AG09319 (cell line): ENCODE data around the gene LIN9.

Experiments used
- DNase-seq: peaks from one replicate; pipeline ENCODE4 v3.0.0-alpha.2; 2010; ENCODE audit warnings: low read depth; ENCODE audit errors: extremely low read depth
- TF ChIP-seq, protein P1 (sequence below): IDR thresholded peaks from 2 replicates; pipeline ENCODE4 v1.5.1; 2011; ENCODE audit warnings: low read depth, mild to moderate bottlenecking, inconsistent platforms, low read length, moderate library complexity

LIN9 gene

DNA sequence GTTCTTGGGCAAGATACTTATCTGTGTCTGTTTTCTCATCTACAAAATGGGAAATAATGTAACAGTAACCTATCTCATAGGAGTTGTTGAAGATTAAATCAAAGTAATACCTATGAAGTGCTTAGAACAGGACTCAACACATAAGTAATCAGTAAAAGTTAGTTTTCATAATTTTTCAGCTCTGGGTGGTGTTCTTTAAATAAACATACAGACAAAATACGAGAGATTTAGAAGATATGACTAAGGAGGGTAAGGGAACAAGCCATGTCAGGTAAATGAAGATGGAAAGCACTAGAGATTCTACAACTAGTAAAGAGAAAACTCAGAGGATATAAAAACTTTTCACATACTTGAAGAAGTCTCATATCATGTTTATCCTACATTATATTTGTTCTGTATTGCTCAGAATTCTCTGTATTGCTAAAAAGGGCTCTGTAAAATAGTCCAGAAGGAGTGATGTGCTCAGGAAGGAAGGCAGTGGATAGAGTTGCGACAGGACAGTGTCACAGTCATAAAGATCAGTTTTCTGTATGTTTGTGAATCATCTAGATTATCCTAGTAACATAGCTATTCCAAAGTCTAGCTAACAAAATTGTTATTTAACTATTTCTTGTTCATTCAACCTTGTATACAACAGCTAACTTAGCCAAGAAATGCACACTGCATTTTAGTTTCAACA, 16.0 kb downstream of the LIN9 start:
- TF ChIP-seq, protein P1, sequence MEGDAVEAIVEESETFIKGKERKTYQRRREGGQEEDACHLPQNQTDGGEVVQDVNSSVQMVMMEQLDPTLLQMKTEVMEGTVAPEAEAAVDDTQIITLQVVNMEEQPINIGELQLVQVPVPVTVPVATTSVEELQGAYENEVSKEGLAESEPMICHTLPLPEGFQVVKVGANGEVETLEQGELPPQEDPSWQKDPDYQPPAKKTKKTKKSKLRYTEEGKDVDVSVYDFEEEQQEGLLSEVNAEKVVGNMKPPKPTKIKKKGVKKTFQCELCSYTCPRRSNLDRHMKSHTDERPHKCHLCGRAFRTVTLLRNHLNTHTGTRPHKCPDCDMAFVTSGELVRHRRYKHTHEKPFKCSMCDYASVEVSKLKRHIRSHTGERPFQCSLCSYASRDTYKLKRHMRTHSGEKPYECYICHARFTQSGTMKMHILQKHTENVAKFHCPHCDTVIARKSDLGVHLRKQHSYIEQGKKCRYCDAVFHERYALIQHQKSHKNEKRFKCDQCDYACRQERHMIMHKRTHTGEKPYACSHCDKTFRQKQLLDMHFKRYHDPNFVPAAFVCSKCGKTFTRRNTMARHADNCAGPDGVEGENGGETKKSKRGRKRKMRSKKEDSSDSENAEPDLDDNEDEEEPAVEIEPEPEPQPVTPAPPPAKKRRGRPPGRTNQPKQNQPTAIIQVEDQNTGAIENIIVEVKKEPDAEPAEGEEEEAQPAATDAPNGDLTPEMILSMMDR = no peak
- no peak for DNase-seq

DNA sequence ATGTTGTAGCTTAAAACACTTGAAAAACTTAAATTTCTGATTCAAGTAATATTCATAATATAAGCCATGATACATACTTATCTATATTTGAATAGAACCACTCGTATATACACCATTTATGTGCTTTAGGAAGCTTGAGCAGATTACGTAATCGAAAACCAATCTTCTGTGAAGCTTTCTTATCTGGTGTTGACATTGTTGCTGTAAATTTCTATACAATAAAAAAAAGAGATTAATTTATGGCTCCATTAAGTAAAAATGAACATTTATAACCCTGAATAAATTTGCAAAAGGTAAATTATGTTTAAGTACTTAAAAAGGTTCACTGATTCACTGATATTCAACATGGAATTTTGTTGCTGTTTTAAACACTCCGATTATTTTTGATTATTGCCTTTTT, 21.4 kb downstream of the LIN9 start:
- no peak for DNase-seq

DNA sequence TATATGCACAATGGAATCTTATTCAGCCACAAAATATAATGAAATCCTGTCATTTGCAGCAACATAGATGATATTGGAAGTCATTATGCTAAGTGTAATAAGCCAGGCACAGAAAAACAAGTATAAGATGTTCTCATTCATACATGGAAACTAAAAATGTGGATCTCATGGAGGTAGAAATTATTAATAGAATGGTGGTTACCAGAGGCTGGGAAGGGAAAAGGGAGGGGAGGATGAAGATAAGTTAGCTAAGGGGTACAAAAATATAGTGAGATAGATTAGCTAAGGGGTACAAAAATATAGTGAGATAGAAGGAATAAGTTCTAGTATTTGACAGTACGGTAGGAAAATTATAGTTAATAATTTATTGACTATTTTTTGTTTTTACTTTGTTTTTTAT, 27.9 kb downstream of the LIN9 start:
- TF ChIP-seq, protein P1 = no peak
- DNase-seq = no peak

More for the DNA sequence above, 21.4 kb downstream of the LIN9 start:
- TF ChIP-seq, protein P1 = no peak

DNA sequence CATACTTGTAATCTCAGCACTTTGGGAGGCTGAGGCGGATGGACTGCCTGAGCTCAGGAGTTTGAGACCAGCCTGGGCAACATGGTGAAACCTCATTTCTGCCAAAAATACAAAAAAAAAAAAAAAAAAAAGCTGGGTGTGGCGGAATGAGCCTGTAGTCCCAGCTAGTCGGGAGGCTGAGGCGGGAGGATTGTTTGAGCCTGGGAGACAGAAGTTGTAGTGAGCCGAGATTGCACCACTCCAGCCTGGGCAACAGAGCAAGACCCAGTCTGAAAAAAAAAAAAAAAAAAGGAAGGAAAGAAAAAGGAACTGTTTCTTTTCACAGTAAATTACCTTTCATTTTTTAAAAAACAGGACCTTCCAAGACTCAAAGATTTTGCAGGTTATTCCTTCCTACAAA, 29.5 kb downstream of the LIN9 start:
- no peak for DNase-seq
- TF ChIP-seq, protein P1 = no peak

DNA sequence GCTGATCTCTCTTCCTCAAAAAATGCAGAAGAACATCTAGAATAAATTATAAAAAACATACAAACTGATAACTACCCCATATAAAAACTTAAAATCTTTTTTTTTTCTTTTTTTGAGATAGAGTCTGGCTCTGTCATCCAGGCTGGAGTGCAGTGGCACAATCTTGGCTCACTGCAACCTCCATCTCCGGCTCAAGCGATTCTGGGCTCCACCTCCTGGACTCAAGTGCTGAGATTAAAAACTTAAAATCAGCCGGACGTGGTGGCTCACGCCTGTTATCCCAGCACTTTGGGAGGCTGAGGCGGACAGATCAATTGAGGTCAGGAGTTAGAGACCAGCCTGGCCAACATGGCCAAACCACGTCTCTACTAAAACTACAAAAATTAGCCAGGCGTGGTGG, 31.1 kb downstream of the LIN9 start:
- TF ChIP-seq, protein P1 = no peak
- no peak for DNase-seq

DNA sequence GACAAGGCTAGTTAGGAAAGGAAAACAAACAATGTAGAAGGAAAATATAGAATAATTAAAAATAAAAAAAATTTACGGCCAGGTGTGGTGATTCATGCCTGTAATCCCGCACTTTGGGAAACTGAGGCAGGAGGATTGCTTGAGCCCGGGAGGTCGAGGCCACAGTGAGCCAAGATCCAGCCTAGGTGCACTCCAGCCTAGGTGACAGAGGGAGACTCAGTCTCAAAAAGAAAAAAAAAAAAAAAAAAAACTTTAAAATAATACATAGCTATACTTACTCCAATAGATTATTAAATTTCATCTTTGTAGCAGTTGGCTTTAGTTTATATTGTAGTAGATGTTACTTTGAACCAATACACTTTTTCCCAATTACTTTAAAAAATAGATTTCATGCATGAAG, 32.0 kb downstream of the LIN9 start:
- no peak for DNase-seq
- TF ChIP-seq, protein P1 = no peak

DNA sequence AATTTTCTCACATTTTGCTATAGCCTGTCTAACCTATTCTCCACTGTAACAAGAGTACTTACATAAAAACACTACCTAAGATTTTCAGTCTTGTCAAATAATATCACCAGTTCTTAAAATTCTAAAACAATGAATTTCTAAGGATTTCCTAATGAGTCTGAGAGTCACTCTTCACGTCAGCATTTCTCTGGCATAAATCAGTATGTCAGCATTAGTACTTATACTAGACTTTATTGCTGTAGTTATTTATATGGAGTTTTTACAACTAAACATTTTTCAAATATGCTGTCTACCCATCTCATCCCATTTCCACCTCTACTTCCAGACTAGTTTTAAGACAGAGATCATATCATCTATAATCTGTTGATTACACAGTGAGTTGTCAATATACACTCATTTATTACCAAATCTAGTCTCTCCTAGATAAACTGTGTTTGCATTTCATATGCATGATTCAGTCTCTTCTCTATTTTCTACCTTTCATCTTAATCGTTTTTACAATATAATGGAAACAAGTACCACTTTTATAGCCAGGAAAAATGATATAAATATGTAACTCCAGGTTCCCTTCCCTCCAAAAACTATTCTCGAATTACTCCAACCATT, 32.8 kb downstream of the LIN9 start:
- TF ChIP-seq, protein P1 = no peak
- no peak for DNase-seq
